SU-DHL-6 (cell line): ENCODE measurements around the gene DCDC1.

Source experiments
- EZH2phosphoT487 ChIP-seq: fragments of 200-600 bp; sonication (generic), shearing (Covaris generic); conservative IDR thresholded peaks from 2 replicates; pipeline ENCODE4 v1.6.1; 2018; ENCODE audit warnings: mild to moderate bottlenecking, antibody characterized with exemption, low read length, moderate library complexity, mixed read lengths
- TF ChIP-seq, protein P1 (sequence below): fragments of 200-600 bp; sonication (generic); IDR thresholded peaks from one replicate; pipeline ENCODE4 v1.5.1; 2017; ENCODE audit warnings: antibody characterized with exemption, mild to moderate bottlenecking, low read length, moderate library complexity; ENCODE audit not compliant: insufficient read depth, poor library complexity, severe bottlenecking

- TF ChIP-seq, protein P1, sequence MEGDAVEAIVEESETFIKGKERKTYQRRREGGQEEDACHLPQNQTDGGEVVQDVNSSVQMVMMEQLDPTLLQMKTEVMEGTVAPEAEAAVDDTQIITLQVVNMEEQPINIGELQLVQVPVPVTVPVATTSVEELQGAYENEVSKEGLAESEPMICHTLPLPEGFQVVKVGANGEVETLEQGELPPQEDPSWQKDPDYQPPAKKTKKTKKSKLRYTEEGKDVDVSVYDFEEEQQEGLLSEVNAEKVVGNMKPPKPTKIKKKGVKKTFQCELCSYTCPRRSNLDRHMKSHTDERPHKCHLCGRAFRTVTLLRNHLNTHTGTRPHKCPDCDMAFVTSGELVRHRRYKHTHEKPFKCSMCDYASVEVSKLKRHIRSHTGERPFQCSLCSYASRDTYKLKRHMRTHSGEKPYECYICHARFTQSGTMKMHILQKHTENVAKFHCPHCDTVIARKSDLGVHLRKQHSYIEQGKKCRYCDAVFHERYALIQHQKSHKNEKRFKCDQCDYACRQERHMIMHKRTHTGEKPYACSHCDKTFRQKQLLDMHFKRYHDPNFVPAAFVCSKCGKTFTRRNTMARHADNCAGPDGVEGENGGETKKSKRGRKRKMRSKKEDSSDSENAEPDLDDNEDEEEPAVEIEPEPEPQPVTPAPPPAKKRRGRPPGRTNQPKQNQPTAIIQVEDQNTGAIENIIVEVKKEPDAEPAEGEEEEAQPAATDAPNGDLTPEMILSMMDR = no peak
- no peak for TF ChIP-seq EZH2phosphoT487
Measured at GRCh38 chr11:31050061-31050765, 319.3 kb downstream of the DCDC1 start.
